ENCODE data around the gene RORC.

RORC gene

GRCh38 chr1:151811181-151811580, 20.4 kb downstream of the RORC start:
- no peak overlapping the region for H3K27ac ChIP-seq
- no peak overlapping the region for H3K4me3 ChIP-seq (ENCODE audit: low read depth, low read length)
- H3K9me3 ChIP-seq (ENCODE audit: control insufficient read depth, low read length): no peaks in the 10 kb centered on the region
- H3K27me3 ChIP-seq (ENCODE audit: control insufficient read depth, insufficient read depth, low read length): no peaks in the 10 kb centered on the region
- no peaks in the 10 kb centered on the region for H3K4me1 ChIP-seq
- no peak overlapping the region for H2AFZ ChIP-seq
- no peak overlapping the region for H3K9ac ChIP-seq
- no peaks in the 10 kb centered on the region for H3K79me2 ChIP-seq
- no peaks in the 10 kb centered on the region for H3K36me3 ChIP-seq (ENCODE audit: control insufficient read depth, insufficient read depth, low read length)
- no peak for TF ChIP-seq CTCF (IDR thresholded peaks at IDR 0.05)
- H3K4me2 ChIP-seq (ENCODE audit: low read length): no peak overlapping the region

- H3K9ac ChIP-seq: no peak overlapping the region
- H3K27ac ChIP-seq: no peak overlapping the region
Observed at GRCh38 chr1:151809985-151810556, 21.5 kb downstream of the RORC start.

GRCh38 chr1:151809290-151809984, 22.2 kb downstream of the RORC start:
- Histone ChIP-seq H3K4me2 (ENCODE audit: low read length) (no peak overlapping the region), H3K36me3 (ENCODE audit: control insufficient read depth, insufficient read depth, low read length) (no peaks in the 10 kb centered on the region), H3K27me3 (ENCODE audit: control insufficient read depth, insufficient read depth, low read length) (no peaks in the 10 kb centered on the region), H3K79me2 (no peaks in the 10 kb centered on the region), H3K4me3 (ENCODE audit: low read depth, low read length) (no peak overlapping the region), H3K27ac (no peak overlapping the region), H3K9me3 (ENCODE audit: control insufficient read depth, low read length) (no peaks in the 10 kb centered on the region), H2AFZ (no peak overlapping the region), H3K9ac (no peak overlapping the region), H3K4me1 (peaks cover 7% of the 10 kb centered on the region)
- TF ChIP-seq CTCF (IDR thresholded peaks at IDR 0.05): no peak

More at GRCh38 chr1:151809985-151810556, 21.5 kb downstream of the RORC start:
- TF ChIP-seq CTCF (IDR thresholded peaks at IDR 0.05): no peak
- Histone ChIP-seq H2AFZ (no peak overlapping the region), H3K36me3 (ENCODE audit: control insufficient read depth, insufficient read depth, low read length) (no peaks in the 10 kb centered on the region), H3K4me2 (ENCODE audit: low read length) (no peak overlapping the region), H3K9me3 (ENCODE audit: control insufficient read depth, low read length) (no peaks in the 10 kb centered on the region), H3K79me2 (no peaks in the 10 kb centered on the region), H3K4me1 (peaks cover 3% of the 10 kb centered on the region), H3K4me3 (ENCODE audit: low read depth, low read length) (no peak overlapping the region), H3K27me3 (ENCODE audit: control insufficient read depth, insufficient read depth, low read length) (no peaks in the 10 kb centered on the region)

- no peak overlapping the region for H3K4me3 ChIP-seq (ENCODE audit: low read depth, low read length)
- H3K4me1 ChIP-seq: peaks cover 7% of the 10 kb centered on the region
- no peaks in the 10 kb centered on the region for H3K36me3 ChIP-seq (ENCODE audit: control insufficient read depth, insufficient read depth, low read length)
- H2AFZ ChIP-seq: no peak overlapping the region
- H3K9ac ChIP-seq: no peak overlapping the region
- H3K4me2 ChIP-seq (ENCODE audit: low read length): no peak overlapping the region
- H3K27ac ChIP-seq: no peak overlapping the region
- H3K27me3 ChIP-seq (ENCODE audit: control insufficient read depth, insufficient read depth, low read length): no peaks in the 10 kb centered on the region
- H3K79me2 ChIP-seq: no peaks in the 10 kb centered on the region
- no peaks in the 10 kb centered on the region for H3K9me3 ChIP-seq (ENCODE audit: control insufficient read depth, low read length)
- no peak for TF ChIP-seq CTCF (IDR thresholded peaks at IDR 0.05)
Observed at GRCh38 chr1:151807766-151808165, 23.8 kb downstream of the RORC start.

GRCh38 chr1:151807131-151807530, 24.5 kb downstream of the RORC start:
- H2AFZ ChIP-seq: no peak overlapping the region
- H3K9ac ChIP-seq: no peak overlapping the region
- no peak overlapping the region for H3K4me3 ChIP-seq (ENCODE audit: low read depth, low read length)
- no peaks in the 10 kb centered on the region for H3K27me3 ChIP-seq (ENCODE audit: control insufficient read depth, insufficient read depth, low read length)
- no peak overlapping the region for H3K27ac ChIP-seq
- H3K79me2 ChIP-seq: no peaks in the 10 kb centered on the region
- H3K4me1 ChIP-seq: peaks cover 7% of the 10 kb centered on the region
- no peak overlapping the region for H3K4me2 ChIP-seq (ENCODE audit: low read length)
- TF ChIP-seq CTCF (IDR thresholded peaks at IDR 0.05): no peak
- no peaks in the 10 kb centered on the region for H3K36me3 ChIP-seq (ENCODE audit: control insufficient read depth, insufficient read depth, low read length)
- no peaks in the 10 kb centered on the region for H3K9me3 ChIP-seq (ENCODE audit: control insufficient read depth, low read length)
